ENCODE data around the gene SFMBT1. TPM values are rescaled to one million over a fixed set of nuclear protein-coding genes. Genes with fewer than 3 reads are reported as not detected.
A peak's percentile ranks its signal among the peaks of the same experiment; 100 is the strongest.

SFMBT1 gene
- total RNA-seq, 1 donor from 2014 or later: 9.8 TPM

DNA sequence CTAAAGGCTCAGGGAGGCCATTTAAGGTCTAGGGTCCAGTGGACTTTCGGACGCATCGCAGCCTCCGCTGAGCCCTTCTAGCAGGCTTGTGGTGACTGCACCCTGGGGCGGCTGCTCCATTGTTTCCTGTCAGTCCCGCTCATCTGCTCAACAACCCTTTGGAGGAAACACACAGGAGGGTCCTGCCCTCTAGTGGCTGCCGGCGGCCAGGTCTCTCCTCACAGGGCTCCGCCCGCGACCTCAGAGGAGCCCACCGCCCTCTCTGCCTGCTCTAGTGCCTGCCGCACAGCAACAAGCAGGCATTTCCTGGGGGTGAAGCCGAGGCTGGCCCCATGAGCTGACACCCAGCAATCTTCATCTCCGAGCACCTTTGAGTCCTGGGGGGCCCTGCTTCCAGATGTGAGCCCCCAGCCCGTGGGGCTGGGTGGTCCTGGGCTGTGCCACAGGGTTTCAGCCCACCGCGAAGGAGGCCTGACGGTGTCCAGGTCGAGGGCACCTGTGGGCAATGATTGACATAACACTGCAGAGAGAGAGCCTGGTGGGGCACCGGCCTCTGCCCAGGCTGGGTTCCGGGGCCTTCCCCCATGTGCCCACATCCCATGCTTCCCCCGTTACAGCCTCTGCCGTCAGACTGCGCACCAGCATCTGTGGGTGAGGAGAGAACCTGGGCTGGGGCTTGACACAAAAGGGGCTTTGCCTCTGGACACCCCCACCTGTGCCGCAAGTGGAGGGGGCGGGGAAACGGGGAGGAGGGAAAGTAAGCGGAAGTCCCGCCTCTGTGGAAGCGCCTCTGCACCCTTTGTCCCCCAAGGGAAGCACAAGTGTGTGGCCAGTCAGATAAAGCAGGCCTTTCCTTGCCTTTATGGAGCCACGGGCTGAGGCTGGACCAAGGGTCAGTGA is 27.0 kb upstream of the SFMBT1 start:
- no peaks in the 10 kb centered on the region for H3K9me3 Mint-ChIP-seq
- H3K27me3 Mint-ChIP-seq: peaks cover 7% of the 10 kb centered on the region
- DNase-seq (ENCODE audit: extremely low spot score, unreplicated experiment): peak; percentile 87
- no peaks in the 10 kb centered on the region for H3K36me3 Mint-ChIP-seq
- peak; percentile 98 for TF ChIP-seq CTCF (conservative IDR thresholded peaks at IDR 0.05)
- H3K27ac Mint-ChIP-seq: no peak overlapping the region
- peak overlapping the region; percentile 71 for H3K4me3 Mint-ChIP-seq
- peaks cover 7% of the 10 kb centered on the region for H3K4me1 Mint-ChIP-seq (ENCODE audit: unreplicated experiment)

- DNase-seq (ENCODE audit: extremely low spot score, unreplicated experiment): no peak
- Mint-ChIP-seq H3K27me3 (peaks cover 10% of the 10 kb centered on the region), H3K27ac (no peak overlapping the region), H3K4me3 (no peak overlapping the region), H3K9me3 (no peaks in the 10 kb centered on the region), H3K4me1 (ENCODE audit: unreplicated experiment) (peaks cover 7% of the 10 kb centered on the region), H3K36me3 (no peaks in the 10 kb centered on the region)
- TF ChIP-seq CTCF (conservative IDR thresholded peaks at IDR 0.05): no peak
Measured at GRCh38 chr3:53071882-53072431, 26.1 kb upstream of the SFMBT1 start.

DNA sequence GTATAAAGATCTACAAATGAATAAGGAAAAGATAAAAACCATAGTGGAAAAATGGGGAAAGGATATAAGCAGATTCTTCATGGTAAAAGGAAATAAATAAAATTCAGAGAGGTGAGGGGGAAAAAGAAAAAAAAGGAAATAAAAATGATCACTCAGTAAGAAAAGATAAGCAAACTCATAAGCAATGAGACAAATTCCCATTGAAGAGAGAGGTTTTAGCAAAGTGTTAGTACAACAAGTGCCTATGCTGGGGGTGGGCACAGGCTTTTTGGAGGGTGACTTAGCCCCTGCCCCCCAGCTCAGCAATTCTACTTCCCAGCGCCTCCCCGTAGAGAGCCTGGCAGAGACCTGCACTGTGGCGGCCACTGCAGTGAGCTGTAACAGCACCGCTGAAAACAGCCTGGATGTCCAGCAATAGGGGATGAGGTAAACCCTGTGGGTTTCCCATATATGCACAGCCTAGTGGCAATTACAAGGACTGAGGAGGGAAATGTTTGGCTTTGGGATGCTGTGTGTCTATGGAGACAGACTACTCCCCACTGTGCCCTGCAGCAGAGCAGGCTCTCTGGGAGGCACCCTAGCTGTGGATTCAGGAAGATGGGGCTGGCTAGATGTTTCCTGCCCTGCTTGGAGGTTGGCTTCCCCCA is 23.7 kb upstream of the SFMBT1 start:
- Mint-ChIP-seq H3K27me3 (peaks cover 14% of the 10 kb centered on the region), H3K9me3 (no peaks in the 10 kb centered on the region), H3K4me1 (ENCODE audit: unreplicated experiment) (peaks cover 7% of the 10 kb centered on the region), H3K36me3 (no peaks in the 10 kb centered on the region), H3K27ac (no peak overlapping the region), H3K4me3 (no peak overlapping the region)
- peak; percentile 27 for TF ChIP-seq CTCF (conservative IDR thresholded peaks at IDR 0.05)
- DNase-seq (ENCODE audit: extremely low spot score, unreplicated experiment): no peak

GRCh38 chr3:53068176-53068575 is 22.3 kb upstream of the SFMBT1 start:
- Mint-ChIP-seq H3K27ac (no peak overlapping the region), H3K36me3 (no peaks in the 10 kb centered on the region), H3K4me3 (no peak overlapping the region), H3K4me1 (ENCODE audit: unreplicated experiment) (peaks cover 7% of the 10 kb centered on the region), H3K27me3 (peaks cover 17% of the 10 kb centered on the region), H3K9me3 (no peaks in the 10 kb centered on the region)
- TF ChIP-seq CTCF (conservative IDR thresholded peaks at IDR 0.05): no peak
- no peak for DNase-seq (ENCODE audit: extremely low spot score, unreplicated experiment)

- Mint-ChIP-seq H3K36me3 (no peaks in the 10 kb centered on the region), H3K9me3 (no peaks in the 10 kb centered on the region), H3K4me1 (ENCODE audit: unreplicated experiment) (peaks cover 3% of the 10 kb centered on the region), H3K4me3 (no peak overlapping the region), H3K27me3 (peaks cover 21% of the 10 kb centered on the region), H3K27ac (no peak overlapping the region)
- TF ChIP-seq CTCF (conservative IDR thresholded peaks at IDR 0.05): no peak
- no peak for DNase-seq (ENCODE audit: extremely low spot score, unreplicated experiment)
Measured at GRCh38 chr3:53067567-53067966, 21.7 kb upstream of the SFMBT1 start.

Measured in type B pancreatic cell (in vitro differentiated cells).